ENCODE measurements around the gene ZKSCAN5. TPM values are rescaled to one million over a fixed set of nuclear protein-coding genes. Genes with fewer than 3 reads are reported as not detected.

Gene ZKSCAN5
- total and polyA plus RNA-seq, 2 donors (not counting 3 experiments of a cell fraction or from before 2014, with no cell fraction given) = 4.3 to 9.7 TPM

DNA sequence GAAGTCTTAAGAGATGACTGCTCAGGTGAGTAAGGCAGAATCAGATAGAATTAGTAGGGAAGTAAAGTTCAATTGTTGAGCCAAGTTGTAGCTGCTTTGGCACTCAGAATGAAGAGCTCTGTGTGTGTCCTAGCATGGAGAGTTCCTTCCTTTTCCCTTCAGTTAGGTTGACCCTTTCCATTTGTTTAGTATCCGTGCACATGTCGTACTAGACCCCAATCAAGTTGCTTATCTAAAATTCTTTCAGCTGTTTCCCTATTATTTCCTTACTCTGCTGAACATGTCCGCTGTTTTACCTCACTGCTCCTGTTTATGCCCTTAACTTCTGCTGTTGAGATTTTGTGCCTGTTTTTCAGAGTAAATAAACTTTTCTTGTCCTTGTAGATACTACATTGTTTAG lies 67.3 kb downstream of the ZKSCAN5 start:
- DNase-seq (ENCODE audit: low read depth, low spot score) = peak; percentile 12
- TF ChIP-seq POLR2A (IDR thresholded peaks at IDR 0.05; ENCODE audit: low read depth, low read length) = no peak
- TF ChIP-seq, protein P1, sequence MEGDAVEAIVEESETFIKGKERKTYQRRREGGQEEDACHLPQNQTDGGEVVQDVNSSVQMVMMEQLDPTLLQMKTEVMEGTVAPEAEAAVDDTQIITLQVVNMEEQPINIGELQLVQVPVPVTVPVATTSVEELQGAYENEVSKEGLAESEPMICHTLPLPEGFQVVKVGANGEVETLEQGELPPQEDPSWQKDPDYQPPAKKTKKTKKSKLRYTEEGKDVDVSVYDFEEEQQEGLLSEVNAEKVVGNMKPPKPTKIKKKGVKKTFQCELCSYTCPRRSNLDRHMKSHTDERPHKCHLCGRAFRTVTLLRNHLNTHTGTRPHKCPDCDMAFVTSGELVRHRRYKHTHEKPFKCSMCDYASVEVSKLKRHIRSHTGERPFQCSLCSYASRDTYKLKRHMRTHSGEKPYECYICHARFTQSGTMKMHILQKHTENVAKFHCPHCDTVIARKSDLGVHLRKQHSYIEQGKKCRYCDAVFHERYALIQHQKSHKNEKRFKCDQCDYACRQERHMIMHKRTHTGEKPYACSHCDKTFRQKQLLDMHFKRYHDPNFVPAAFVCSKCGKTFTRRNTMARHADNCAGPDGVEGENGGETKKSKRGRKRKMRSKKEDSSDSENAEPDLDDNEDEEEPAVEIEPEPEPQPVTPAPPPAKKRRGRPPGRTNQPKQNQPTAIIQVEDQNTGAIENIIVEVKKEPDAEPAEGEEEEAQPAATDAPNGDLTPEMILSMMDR (IDR thresholded peaks at IDR 0.05; ENCODE audit: extremely low read depth in 1 of 2, insufficient read depth in 1 of 2, low read depth in 1 of 2, low read length in 2 of 2) = no peak
- no peak for TF ChIP-seq POLR2AphosphoS5 (IDR thresholded peaks at IDR 0.05; ENCODE audit: insufficient read depth, low read depth, low read length)
- TF ChIP-seq, protein P2, sequence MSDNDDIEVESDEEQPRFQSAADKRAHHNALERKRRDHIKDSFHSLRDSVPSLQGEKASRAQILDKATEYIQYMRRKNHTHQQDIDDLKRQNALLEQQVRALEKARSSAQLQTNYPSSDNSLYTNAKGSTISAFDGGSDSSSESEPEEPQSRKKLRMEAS (IDR thresholded peaks at IDR 0.05; ENCODE audit: insufficient read depth, insufficient read length) = no peak
- TF ChIP-seq FOS (IDR thresholded peaks at IDR 0.05; ENCODE audit: borderline replicate concordance, insufficient read depth, low read length) = no peak
- TF ChIP-seq JUN (IDR thresholded peaks at IDR 0.05; ENCODE audit: borderline replicate concordance, insufficient read depth, insufficient read length, low read depth) = no peak
- TF ChIP-seq MYC (IDR thresholded peaks at IDR 0.05; ENCODE audit: low read depth, low read length) = no peak
- no peak for TF ChIP-seq GATA2 (IDR thresholded peaks at IDR 0.05; ENCODE audit: insufficient read depth, insufficient read length, low read depth, low read length)
- TF ChIP-seq EZH2 (IDR thresholded peaks at IDR 0.05; ENCODE audit: borderline replicate concordance, low read depth, low read length, severe bottlenecking) = no peak
- BruUV-seq (replicated peaks) = no TSS peak
- no peaks in the 10 kb centered on the region for H3K9me3 ChIP-seq (replicated peaks; ENCODE audit: control insufficient read depth, insufficient read depth, low read length)
- H3K27ac ChIP-seq (ENCODE audit: insufficient read depth, low read depth, low read length) = no peak overlapping the region
- ChIA-PET POLR2A (no interaction called here), CTCF (interaction anchor here (1.4 kb wide), 1 partner anchor 9 kb away, joined by 7 read pairs; no protein-coding TSS in a partner anchor)
- peaks cover 0 to 2% of the 10 kb centered on the region in 2 experiments for H3K36me3 ChIP-seq (ENCODE audit: control insufficient read depth in 2 of 2, extremely low read depth in 1 of 2, insufficient read depth in 2 of 2, low read length in 2 of 2)
- H3K79me2 ChIP-seq (ENCODE audit: control insufficient read depth, insufficient read depth, low read length) = no peaks in the 10 kb centered on the region
- H4K20me1 ChIP-seq (replicated peaks; ENCODE audit: control insufficient read depth, extremely low read depth, insufficient read depth, low read length) = no peaks in the 10 kb centered on the region
- dilution Hi-C loops (cut with MboI; ENCODE audit: extremely low pct_ligation_motif_present, low sequenced_read_pairs) = no loop called here
- no peak for FAIRE-seq
- no peak overlapping the region for H2AFZ ChIP-seq (ENCODE audit: low read depth, low read length)
- H3K27me3 ChIP-seq (ENCODE audit: control insufficient read depth in 2 of 2, insufficient read depth in 2 of 2, low read length in 2 of 2) = no peaks in the 10 kb centered on the region
- H3K9ac ChIP-seq (replicated peaks; ENCODE audit: extremely low read depth, insufficient read depth, low read length) = no peak overlapping the region
- H3K4me2 ChIP-seq (ENCODE audit: insufficient read depth, low read length) = no peak overlapping the region
- H3K9me1 ChIP-seq (replicated peaks; ENCODE audit: control insufficient read depth, extremely low read depth, insufficient read depth, low read length) = no peaks in the 10 kb centered on the region
- no peak overlapping the region for H3K4me3 ChIP-seq (replicated peaks in 1 of 3; ENCODE audit: insufficient read depth in 1 of 3, low read depth in 1 of 3, low read length in 3 of 3)
- no peaks in the 10 kb centered on the region for H3K4me1 ChIP-seq (ENCODE audit: control insufficient read depth, extremely low read depth, insufficient read depth, low read length)
- intact Hi-C loops (cut with micrococcal nuclease) = no loop called here

Data from endothelial cell of umbilical vein (primary cell).